Vagina (tissue), 2 donors: ENCODE data around the gene ZNF324. TPM values are rescaled to one million over a fixed set of nuclear protein-coding genes. Genes with fewer than 3 reads are reported as not detected.

Experiments
- DNase-seq, 2 donors: peaks; one replicate each; pipeline ENCODE4 v3.0.0-alpha.2; 2017; ENCODE audit errors: extremely low spot score in 2 of 2
- H3K27ac ChIP-seq: fragments of 200-600 bp; sonication (generic); one replicate; pipeline ENCODE4 v1.5.1; 2019
- H3K27me3 ChIP-seq: fragments of 200-600 bp; sonication (generic); one replicate; pipeline ENCODE4 v1.5.1; 2019
- H3K36me3 ChIP-seq, 2 donors: fragments of 200-600 bp; sonication (generic); one replicate each; pipeline ENCODE4 v1.5.1; 2017 to 2019
- H3K4me1 ChIP-seq: fragments of 200-600 bp; sonication (generic); one replicate; pipeline ENCODE4 v1.5.1; 2019
- H3K4me3 ChIP-seq, 2 donors: fragments of 200-600 bp; sonication (generic); 1 replicate in 1 of 2; 2 replicates in 1 of 2; pipeline ENCODE4 v1.5.1; 2016 to 2019
- H3K9me3 ChIP-seq: fragments of 200-600 bp; sonication (generic); one replicate; pipeline ENCODE4 v1.5.1; 2019
- CTCF ChIP-seq, 3 experiments: fragments of 450-650 bp in 2 of 3; fragments of 200-600 bp in 1 of 3; sonication (generic) in 1 of 3; IDR thresholded peaks; one replicate each; pipeline ENCODE4 v1.5.1; 2017 to 2019; ENCODE audit warnings: antibody characterized with exemption in 3 of 3, mild to moderate bottlenecking in 2 of 3, moderate library complexity in 2 of 3
- POLR2A ChIP-seq, 2 donors: fragments of 450-650 bp; IDR thresholded peaks; one replicate each; pipeline ENCODE4 v1.6.1; 2017; ENCODE audit warnings: antibody characterized with exemption in 2 of 2, mild to moderate bottlenecking in 2 of 2, moderate library complexity in 2 of 2
- POLR2AphosphoS5 ChIP-seq, 2 donors: sonication (generic); formaldehyde crosslinking; IDR thresholded peaks; one replicate each; pipeline ENCODE4 v1.9.0; 2017; ENCODE audit warnings: antibody characterized with exemption in 2 of 2, mild to moderate bottlenecking in 2 of 2, low read depth in 1 of 2; ENCODE audit not compliant: insufficient read depth in 1 of 2
- intact Hi-C: fragments of 100-400 bp; cut with DNase I; formaldehyde crosslinking; loops from one replicate; pipeline ENCODE4 v1.15.1; 2023
- total RNA-seq: library from RNA; depleted of rRNA; stranded (reverse); fragments of >200 nt; gene quantifications from one replicate; pipeline ENCODE4 v1.2.3, GENCODE V29; 2016

The ZNF324 gene
- total RNA-seq, 1 donor from 2014 or later, result 17.2 TPM

GRCh38 chr19:58451358-58452101 lies 15.3 kb upstream of the ZNF324 start, which contains the start of gene ZNF324B:
TSS of gene ZNF324B (plus strand) at chr19:58451622. CDS start at chr19:58453702, 2,080 bp downstream.
- H3K4me3 ChIP-seq, result peak within 1 kb of the TSS; percentile 77 to 81
- H3K27ac ChIP-seq, result peak within 1 kb of the TSS; percentile 53
- peak in 1 of 2 donors; percentile 92 for DNase-seq
- H3K27me3 ChIP-seq, result no peaks in the 10 kb centered on the region
- H3K9me3 ChIP-seq, result no peaks in the 10 kb centered on the region
- peaks cover 19% of the 10 kb centered on the region for H3K4me1 ChIP-seq
- intact Hi-C loops, result no loop called here
- TF ChIP-seq POLR2AphosphoS5 (IDR thresholded peaks at IDR 0.05; ENCODE audit: insufficient read depth in 1 of 2, low read depth in 1 of 2) (peak; percentile 87 to 96), POLR2A (IDR thresholded peaks at IDR 0.05) (no peak)
- peaks cover 0 to 12% of the 10 kb centered on the region in 2 donors for H3K36me3 ChIP-seq

GRCh38 chr19:58453743-58454142 lies 13.1 kb upstream of the ZNF324 start:
- intact Hi-C loops, result no loop called here
- no peaks in the 10 kb centered on the region for H3K9me3 ChIP-seq

GRCh38 chr19:58455306-58455705 lies 11.6 kb upstream of the ZNF324 start:
- H3K27ac ChIP-seq, result no peak overlapping the region
- no peak for DNase-seq
- no peak for TF ChIP-seq POLR2AphosphoS5 (IDR thresholded peaks at IDR 0.05; ENCODE audit: insufficient read depth in 1 of 2, low read depth in 1 of 2)
- no peak for TF ChIP-seq POLR2A (IDR thresholded peaks at IDR 0.05)
- TF ChIP-seq CTCF (IDR thresholded peaks at IDR 0.05), result no peak
- H3K4me1 ChIP-seq, result peaks cover 19% of the 10 kb centered on the region
- peaks cover 0 to 17% of the 10 kb centered on the region in 2 donors for H3K36me3 ChIP-seq
- intact Hi-C loops, result no loop called here
- no peak overlapping the region for H3K4me3 ChIP-seq
- H3K27me3 ChIP-seq, result no peaks in the 10 kb centered on the region
- no peaks in the 10 kb centered on the region for H3K9me3 ChIP-seq

More at GRCh38 chr19:58453743-58454142, 13.1 kb upstream of the ZNF324 start:
- Histone ChIP-seq H3K4me1 (peaks cover 19% of the 10 kb centered on the region), H3K27ac (no peak overlapping the region), H3K36me3 (peaks cover 0 to 17% of the 10 kb centered on the region in 2 donors), H3K4me3 (no peak overlapping the region), H3K27me3 (no peaks in the 10 kb centered on the region)
- TF ChIP-seq POLR2AphosphoS5 (IDR thresholded peaks at IDR 0.05; ENCODE audit: insufficient read depth in 1 of 2, low read depth in 1 of 2), result no peak
- TF ChIP-seq POLR2A (IDR thresholded peaks at IDR 0.05), result no peak
- no peak for TF ChIP-seq CTCF (IDR thresholded peaks at IDR 0.05)
- DNase-seq, result no peak

GRCh38 chr19:58456111-58456510 lies 10.8 kb upstream of the ZNF324 start:
- intact Hi-C loops, result no loop called here
- Histone ChIP-seq H3K36me3 (peaks cover 0 to 17% of the 10 kb centered on the region in 2 donors), H3K4me1 (peaks cover 13% of the 10 kb centered on the region), H3K9me3 (no peaks in the 10 kb centered on the region), H3K27ac (no peak overlapping the region), H3K27me3 (no peaks in the 10 kb centered on the region), H3K4me3 (no peak overlapping the region)
- DNase-seq, result no peak
- TF ChIP-seq CTCF (IDR thresholded peaks at IDR 0.05), result no peak

- Histone ChIP-seq H3K27ac (no peak overlapping the region), H3K4me1 (no peaks in the 10 kb centered on the region), H3K4me3 (no peak overlapping the region), H3K9me3 (no peaks in the 10 kb centered on the region), H3K27me3 (no peaks in the 10 kb centered on the region), H3K36me3 (peaks cover 0 to 11% of the 10 kb centered on the region in 2 donors)
- no peak for DNase-seq
- intact Hi-C loops, result no loop called here
- TF ChIP-seq POLR2A (IDR thresholded peaks at IDR 0.05) (no peak), POLR2AphosphoS5 (IDR thresholded peaks at IDR 0.05; ENCODE audit: insufficient read depth in 1 of 2, low read depth in 1 of 2) (no peak), CTCF (IDR thresholded peaks at IDR 0.05) (no peak)
Measured at GRCh38 chr19:58460039-58460438, 6.8 kb upstream of the ZNF324 start.
